ENCODE results near the gene KDM2A. TPM values are rescaled to one million over a fixed set of nuclear protein-coding genes. Genes with fewer than 3 reads are reported as not detected.

The KDM2A gene
- total RNA-seq, 3 donors from 2014 or later (not counting 1 experiment from before 2014, with no cell fraction given) = 268 to 312 (median 283) TPM

- no peaks in the 10 kb centered on the region for H3K9me3 Mint-ChIP-seq
- peaks cover 62% of the 10 kb centered on the region for H3K36me3 ChIP-seq (ENCODE audit: control insufficient read depth, insufficient read depth, low read length)
- ATAC-seq (no peak), DNase-seq (no peak)
- peaks cover 45 to 58% of the 10 kb centered on the region in 2 donors for H3K4me1 Mint-ChIP-seq
- H3K4me3 Mint-ChIP-seq = peak overlapping the region; percentile 89
- H3K27ac ChIP-seq (ENCODE audit: low read length) = peak overlapping the region; percentile 97
- H3K4me1 ChIP-seq (ENCODE audit: control insufficient read depth, insufficient read depth, low read length) = peaks cover 83% of the 10 kb centered on the region
- TF ChIP-seq, protein P1, sequence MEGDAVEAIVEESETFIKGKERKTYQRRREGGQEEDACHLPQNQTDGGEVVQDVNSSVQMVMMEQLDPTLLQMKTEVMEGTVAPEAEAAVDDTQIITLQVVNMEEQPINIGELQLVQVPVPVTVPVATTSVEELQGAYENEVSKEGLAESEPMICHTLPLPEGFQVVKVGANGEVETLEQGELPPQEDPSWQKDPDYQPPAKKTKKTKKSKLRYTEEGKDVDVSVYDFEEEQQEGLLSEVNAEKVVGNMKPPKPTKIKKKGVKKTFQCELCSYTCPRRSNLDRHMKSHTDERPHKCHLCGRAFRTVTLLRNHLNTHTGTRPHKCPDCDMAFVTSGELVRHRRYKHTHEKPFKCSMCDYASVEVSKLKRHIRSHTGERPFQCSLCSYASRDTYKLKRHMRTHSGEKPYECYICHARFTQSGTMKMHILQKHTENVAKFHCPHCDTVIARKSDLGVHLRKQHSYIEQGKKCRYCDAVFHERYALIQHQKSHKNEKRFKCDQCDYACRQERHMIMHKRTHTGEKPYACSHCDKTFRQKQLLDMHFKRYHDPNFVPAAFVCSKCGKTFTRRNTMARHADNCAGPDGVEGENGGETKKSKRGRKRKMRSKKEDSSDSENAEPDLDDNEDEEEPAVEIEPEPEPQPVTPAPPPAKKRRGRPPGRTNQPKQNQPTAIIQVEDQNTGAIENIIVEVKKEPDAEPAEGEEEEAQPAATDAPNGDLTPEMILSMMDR (IDR thresholded peaks at IDR 0.05) = no peak
- intact Hi-C loops (cut with micrococcal nuclease) = loop anchor here (1.0 to 5.0 kb wide), 6 partner anchors 11 to 84 kb away; partner anchors contain the start of genes CLCF1 and SSH3
- H3K27ac Mint-ChIP-seq = peak overlapping the region; percentile 100
- 7% methylated on average over 4 of the region's 4 CpGs for WGBS (ENCODE audit: insufficient coverage)
- H3K27me3 Mint-ChIP-seq (ENCODE audit: low read depth in 2 of 2) = no peaks in the 10 kb centered on the region
- H3K9me3 ChIP-seq (ENCODE audit: control insufficient read depth, insufficient read depth, low read length) = no peaks in the 10 kb centered on the region
- no peaks in the 10 kb centered on the region for H3K36me3 Mint-ChIP-seq
- peak overlapping the region; percentile 3 for H3K4me3 ChIP-seq (ENCODE audit: low read length)
- H3K27me3 ChIP-seq (ENCODE audit: control insufficient read depth, insufficient read depth, low read length) = no peaks in the 10 kb centered on the region
Observed at GRCh38 chr11:67288198-67288451, 169.1 kb downstream of the KDM2A start.

GRCh38 chr11:67288452-67289225, 169.6 kb downstream of the KDM2A start:
- no peaks in the 10 kb centered on the region for H3K27me3 ChIP-seq (ENCODE audit: control insufficient read depth, insufficient read depth, low read length)
- no peaks in the 10 kb centered on the region for H3K9me3 ChIP-seq (ENCODE audit: control insufficient read depth, insufficient read depth, low read length)
- H3K4me1 ChIP-seq (ENCODE audit: control insufficient read depth, insufficient read depth, low read length) = peaks cover 78% of the 10 kb centered on the region
- TF ChIP-seq, protein P1 (IDR thresholded peaks at IDR 0.05) = peak; percentile 10
- no peaks in the 10 kb centered on the region for H3K27me3 Mint-ChIP-seq (ENCODE audit: low read depth in 2 of 2)
- no peaks in the 10 kb centered on the region for H3K36me3 Mint-ChIP-seq
- peak; percentile 91 to 94 for DNase-seq
- under 1% methylated on average over 87 of the region's 87 CpGs for WGBS (ENCODE audit: insufficient coverage)
- peaks cover 59% of the 10 kb centered on the region for H3K36me3 ChIP-seq (ENCODE audit: control insufficient read depth, insufficient read depth, low read length)
- peak overlapping the region; percentile 95 for H3K4me3 ChIP-seq (ENCODE audit: low read length)
- H3K27ac Mint-ChIP-seq = peak overlapping the region; percentile 100
- intact Hi-C loops (cut with micrococcal nuclease) = loop anchor here (1.0 to 5.0 kb wide), 6 partner anchors 11 to 84 kb away; partner anchors contain the start of genes CLCF1 and SSH3
- no peaks in the 10 kb centered on the region for H3K9me3 Mint-ChIP-seq
- peak; percentile 68 to 87 (median 73) for ATAC-seq
- peak overlapping the region; percentile 89 for H3K4me3 Mint-ChIP-seq
- peaks cover 46 to 60% of the 10 kb centered on the region in 2 donors for H3K4me1 Mint-ChIP-seq
- peak overlapping the region; percentile 97 for H3K27ac ChIP-seq (ENCODE audit: low read length)

GRCh38 chr11:67289226-67289650, 170.2 kb downstream of the KDM2A start, which contains the start of gene ANKRD13D:
Gene ANKRD13D (plus strand): TSS chr11:67289303. CDS start chr11:67289461, 158 bp downstream.
- Histone ChIP-seq H3K9me3 (ENCODE audit: control insufficient read depth, insufficient read depth, low read length) (no peaks in the 10 kb centered on the region), H3K36me3 (ENCODE audit: control insufficient read depth, insufficient read depth, low read length) (peaks cover 59% of the 10 kb centered on the region), H3K27ac (ENCODE audit: low read length) (peak within 1 kb of the TSS; percentile 97), H3K27me3 (ENCODE audit: control insufficient read depth, insufficient read depth, low read length) (no peaks in the 10 kb centered on the region), H3K4me3 (ENCODE audit: low read length) (peak within 1 kb of the TSS; percentile 95), H3K4me1 (ENCODE audit: control insufficient read depth, insufficient read depth, low read length) (peaks cover 72% of the 10 kb centered on the region)
- WGBS (ENCODE audit: insufficient coverage) = under 1% methylated on average over 54 of the region's 56 CpGs
- peak within 1 kb of the TSS; percentile 100 for H3K27ac Mint-ChIP-seq
- peak in 1 of 3 donors; percentile 40 for ATAC-seq
- no peak for DNase-seq
- TF ChIP-seq, protein P1 (IDR thresholded peaks at IDR 0.05) = peak; percentile 3
- peaks cover 46 to 60% of the 10 kb centered on the region in 2 donors for H3K4me1 Mint-ChIP-seq
- intact Hi-C loops (cut with micrococcal nuclease) = loop anchor here (2.0 to 5.0 kb wide), 4 partner anchors 14 to 83 kb away; partner anchors contain the start of genes CLCF1 and SSH3
- H3K9me3 Mint-ChIP-seq = no peaks in the 10 kb centered on the region
- H3K27me3 Mint-ChIP-seq (ENCODE audit: low read depth in 2 of 2) = no peaks in the 10 kb centered on the region
- peak within 1 kb of the TSS; percentile 94 for H3K4me3 Mint-ChIP-seq
- H3K36me3 Mint-ChIP-seq = no peaks in the 10 kb centered on the region

Measured in natural killer cell (primary cell).